A673 (cell line): ENCODE results near the gene RSU1. TPM values are rescaled to one million over a fixed set of nuclear protein-coding genes. Genes with fewer than 3 reads are reported as not detected.
A peak's percentile ranks its signal among the peaks of the same experiment; 100 is the strongest.

ENCODE experiments used
- BruUV-seq: library from RNA; stranded (reverse); fragments of 400-500 nt; replicated peaks from 2 replicates; lab custom pipeline; 2021; lab: Mats Ljungman, UMichigan
- CTCF ChIA-PET: fragments of 300-600 bp; sonication (Branson Sonifier 250); formaldehyde crosslinking; loops from one replicate; lab custom pipeline; 2022; ENCODE audit warnings: antibody characterized with exemption; lab: Charles Lee
- POLR2A ChIA-PET: fragments of 300-600 bp; sonication (Branson Sonifier 250); formaldehyde crosslinking; loops from one replicate; lab custom pipeline; 2022; ENCODE audit warnings: antibody characterized with exemption; ENCODE audit not compliant: low non-redundant PET; lab: Charles Lee
- DNase-seq: peaks from one replicate; pipeline ENCODE4 v3.0.0-alpha.2; 2015; ENCODE audit warnings: low spot score
- H3K27ac ChIP-seq: fragments of 200-600 bp; sonication (generic); 2 replicates; pipeline ENCODE4 v1.5.1; 2016; ENCODE audit warnings: mixed run types, low read depth, mild to moderate bottlenecking, mixed read lengths, antibody characterized with exemption, low read length; ENCODE audit not compliant: poor library complexity, severe bottlenecking
- H3K27me3 ChIP-seq: fragments of 200-600 bp; sonication (generic); replicated peaks from 2 replicates; pipeline ENCODE4 v1.6.1; 2017; ENCODE audit warnings: mixed run types, low read depth, mild to moderate bottlenecking, mixed read lengths, antibody characterized with exemption, low read length; ENCODE audit not compliant: insufficient read depth, poor library complexity
- H3K36me3 ChIP-seq: fragments of 200-600 bp; sonication (generic); 2 replicates; pipeline ENCODE4 v1.6.1; 2016; ENCODE audit warnings: mixed run types, mild to moderate bottlenecking, mixed read lengths, antibody characterized with exemption, low read length; ENCODE audit not compliant: insufficient read depth, poor library complexity, severe bottlenecking
- H3K4me1 ChIP-seq: fragments of 200-600 bp; sonication (generic); 2 replicates; pipeline ENCODE4 v1.6.1; 2017; ENCODE audit warnings: mixed run types, mild to moderate bottlenecking, mixed read lengths, antibody characterized with exemption, low read length; ENCODE audit not compliant: insufficient read depth, poor library complexity, severe bottlenecking
- H3K4me3 ChIP-seq: fragments of 200-600 bp; sonication (generic); 2 replicates; pipeline ENCODE4 v1.5.1; 2016; ENCODE audit warnings: low read depth, mixed run types, mild to moderate bottlenecking, mixed read lengths, low read length; ENCODE audit not compliant: poor library complexity, severe bottlenecking
- H3K9me3 ChIP-seq: fragments of 200-600 bp; sonication (generic); 2 replicates; pipeline ENCODE4 v1.6.1; 2016; ENCODE audit warnings: mixed run types, low read depth, mild to moderate bottlenecking, mixed read lengths, antibody characterized with exemption, low read length; ENCODE audit not compliant: poor library complexity, severe bottlenecking
- EZH2 ChIP-seq: fragments of 200-600 bp; sonication (generic); IDR thresholded peaks from 2 replicates; pipeline ENCODE4 v1.6.1; 2017; ENCODE audit warnings: borderline replicate concordance, low read depth, mild to moderate bottlenecking, mixed read lengths, antibody characterized with exemption, low read length; ENCODE audit not compliant: poor library complexity, severe bottlenecking
- intact Hi-C: fragments of 100-400 bp; cut with micrococcal nuclease; formaldehyde crosslinking; loops from one replicate; pipeline ENCODE4 v1.10.0; 2022; ENCODE audit not compliant: unreplicated experiment
- total RNA-seq: library from RNA; stranded (reverse); gene quantifications from 2 replicates; pipeline ENCODE4 v1.2.3, GENCODE V29; 2021
- TF ChIP-seq, protein P1 (sequence below): fragments of 300-800, 200-600 bp; sonication (generic); conservative IDR thresholded peaks from 2 replicates; pipeline ENCODE4 v1.5.1; 2017; ENCODE audit warnings: low read depth, mild to moderate bottlenecking, antibody characterized with exemption, low read length, moderate library complexity, mixed read lengths

Gene RSU1
- total RNA-seq, 1 experiment from 2014 or later = 64.0 TPM

DNA sequence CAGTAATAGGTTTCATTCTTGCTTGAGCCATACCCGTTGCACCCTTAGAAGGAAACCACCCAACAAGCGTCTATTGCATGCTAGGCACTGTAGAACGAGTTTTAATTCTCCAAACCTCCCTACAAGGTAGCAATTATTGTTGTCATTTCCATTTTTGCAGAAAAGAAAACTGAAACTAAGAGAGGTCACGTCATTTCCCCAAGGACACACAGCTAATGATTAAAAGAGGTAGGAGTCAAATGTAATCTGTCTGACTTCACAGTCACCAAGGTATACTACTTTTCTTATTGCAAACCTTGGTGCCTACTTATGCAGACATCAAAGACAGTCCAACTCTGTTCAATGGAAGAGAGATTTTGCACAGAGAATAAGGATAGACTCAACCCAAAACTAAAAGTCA, 246.5 kb downstream of the RSU1 start:
- no peak for TF ChIP-seq EZH2
- TF ChIP-seq, protein P1, sequence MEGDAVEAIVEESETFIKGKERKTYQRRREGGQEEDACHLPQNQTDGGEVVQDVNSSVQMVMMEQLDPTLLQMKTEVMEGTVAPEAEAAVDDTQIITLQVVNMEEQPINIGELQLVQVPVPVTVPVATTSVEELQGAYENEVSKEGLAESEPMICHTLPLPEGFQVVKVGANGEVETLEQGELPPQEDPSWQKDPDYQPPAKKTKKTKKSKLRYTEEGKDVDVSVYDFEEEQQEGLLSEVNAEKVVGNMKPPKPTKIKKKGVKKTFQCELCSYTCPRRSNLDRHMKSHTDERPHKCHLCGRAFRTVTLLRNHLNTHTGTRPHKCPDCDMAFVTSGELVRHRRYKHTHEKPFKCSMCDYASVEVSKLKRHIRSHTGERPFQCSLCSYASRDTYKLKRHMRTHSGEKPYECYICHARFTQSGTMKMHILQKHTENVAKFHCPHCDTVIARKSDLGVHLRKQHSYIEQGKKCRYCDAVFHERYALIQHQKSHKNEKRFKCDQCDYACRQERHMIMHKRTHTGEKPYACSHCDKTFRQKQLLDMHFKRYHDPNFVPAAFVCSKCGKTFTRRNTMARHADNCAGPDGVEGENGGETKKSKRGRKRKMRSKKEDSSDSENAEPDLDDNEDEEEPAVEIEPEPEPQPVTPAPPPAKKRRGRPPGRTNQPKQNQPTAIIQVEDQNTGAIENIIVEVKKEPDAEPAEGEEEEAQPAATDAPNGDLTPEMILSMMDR = no peak
- H3K4me1 ChIP-seq = no peaks in the 10 kb centered on the region
- H3K4me3 ChIP-seq = no peak overlapping the region
- H3K36me3 ChIP-seq = no peaks in the 10 kb centered on the region
- intact Hi-C loops = no loop called here
- no peak for DNase-seq
- no peaks in the 10 kb centered on the region for H3K9me3 ChIP-seq
- ChIA-PET POLR2A (no interaction called here), CTCF (no interaction called here)
- no TSS peak for BruUV-seq
- no peak overlapping the region for H3K27ac ChIP-seq
- peaks cover 37% of the 10 kb centered on the region for H3K27me3 ChIP-seq

DNA sequence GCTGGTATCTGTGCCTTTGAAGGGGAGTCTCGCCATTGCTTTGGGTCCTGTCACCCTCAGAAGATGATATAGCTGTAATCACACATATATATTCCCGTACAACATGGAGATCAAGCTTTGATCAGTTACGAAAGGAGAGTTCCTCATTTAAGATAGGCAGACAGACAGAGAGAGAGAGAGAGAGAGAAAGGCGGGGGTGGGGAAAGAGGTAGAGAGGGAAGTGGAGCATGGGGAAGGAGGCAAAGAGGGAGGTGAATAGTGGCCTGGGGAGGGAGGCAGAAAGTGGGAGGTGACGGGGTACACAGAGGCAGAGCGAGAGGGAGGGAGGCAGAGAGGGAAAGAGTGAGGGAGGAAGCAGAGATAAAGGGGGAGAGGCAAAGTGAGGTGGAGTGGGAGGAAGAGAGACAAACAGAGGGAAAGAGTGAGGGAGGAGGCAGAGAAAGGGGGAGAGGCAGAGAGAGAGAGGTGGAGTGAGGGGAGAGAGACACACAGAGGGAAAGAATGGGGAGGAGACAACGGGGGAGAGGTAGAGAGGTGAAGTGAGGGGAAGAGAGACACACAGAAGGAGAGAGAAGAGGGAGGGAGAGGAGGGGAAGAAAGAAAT, 250.9 kb downstream of the RSU1 start:
- TF ChIP-seq, protein P1 = no peak
- TF ChIP-seq EZH2 = no peak
- no peak for DNase-seq
- no peaks in the 10 kb centered on the region for H3K36me3 ChIP-seq
- CTCF ChIA-PET = no interaction called here
- intact Hi-C loops = no loop called here
- POLR2A ChIA-PET = no interaction called here
- BruUV-seq = no TSS peak
- H3K4me3 ChIP-seq = no peak overlapping the region
- no peak overlapping the region for H3K27ac ChIP-seq
- H3K9me3 ChIP-seq = no peaks in the 10 kb centered on the region
- H3K4me1 ChIP-seq = no peaks in the 10 kb centered on the region
- peaks cover 19% of the 10 kb centered on the region for H3K27me3 ChIP-seq

DNA sequence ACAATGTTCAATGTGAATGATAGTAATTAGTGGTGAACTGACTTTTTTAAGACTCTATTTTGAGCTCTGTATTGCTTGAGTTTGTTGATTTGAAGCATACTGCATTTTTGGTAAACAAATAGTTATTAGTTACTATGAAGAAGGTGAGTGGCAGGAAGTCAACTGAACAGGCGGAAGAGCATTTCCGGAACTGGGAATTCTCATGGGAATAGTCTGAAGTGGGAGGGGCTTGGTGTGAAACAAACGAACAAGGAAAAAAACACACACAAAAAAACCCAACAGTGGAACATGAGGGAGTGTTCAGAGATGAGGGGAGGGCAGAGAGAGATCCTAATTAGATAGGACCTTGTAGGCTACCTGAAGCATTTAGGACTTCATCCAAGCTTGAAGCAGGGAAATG, 251.6 kb downstream of the RSU1 start:
- Histone ChIP-seq H3K27me3 (peaks cover 14% of the 10 kb centered on the region), H3K36me3 (no peaks in the 10 kb centered on the region), H3K4me1 (no peaks in the 10 kb centered on the region), H3K27ac (no peak overlapping the region), H3K9me3 (no peaks in the 10 kb centered on the region), H3K4me3 (no peak overlapping the region)
- intact Hi-C loops = no loop called here
- TF ChIP-seq, protein P1 = no peak
- no peak for TF ChIP-seq EZH2
- no TSS peak for BruUV-seq
- ChIA-PET POLR2A (no interaction called here), CTCF (no interaction called here)
- DNase-seq = peak; percentile 61
